NCI-H1092 (cell line): Measurements from ENCODE around the gene RUVBL1.
"Not testable (repeated sequence)": the region's sequence is repeated elsewhere in the genome, so short reads cannot be mapped to it uniquely, and the experiment has no call there.

Experiments used
- DNase-seq: peaks from one replicate; lab custom pipeline; 2025; lab: John Stamatoyannopoulos, UW

RUVBL1 gene

DNA sequence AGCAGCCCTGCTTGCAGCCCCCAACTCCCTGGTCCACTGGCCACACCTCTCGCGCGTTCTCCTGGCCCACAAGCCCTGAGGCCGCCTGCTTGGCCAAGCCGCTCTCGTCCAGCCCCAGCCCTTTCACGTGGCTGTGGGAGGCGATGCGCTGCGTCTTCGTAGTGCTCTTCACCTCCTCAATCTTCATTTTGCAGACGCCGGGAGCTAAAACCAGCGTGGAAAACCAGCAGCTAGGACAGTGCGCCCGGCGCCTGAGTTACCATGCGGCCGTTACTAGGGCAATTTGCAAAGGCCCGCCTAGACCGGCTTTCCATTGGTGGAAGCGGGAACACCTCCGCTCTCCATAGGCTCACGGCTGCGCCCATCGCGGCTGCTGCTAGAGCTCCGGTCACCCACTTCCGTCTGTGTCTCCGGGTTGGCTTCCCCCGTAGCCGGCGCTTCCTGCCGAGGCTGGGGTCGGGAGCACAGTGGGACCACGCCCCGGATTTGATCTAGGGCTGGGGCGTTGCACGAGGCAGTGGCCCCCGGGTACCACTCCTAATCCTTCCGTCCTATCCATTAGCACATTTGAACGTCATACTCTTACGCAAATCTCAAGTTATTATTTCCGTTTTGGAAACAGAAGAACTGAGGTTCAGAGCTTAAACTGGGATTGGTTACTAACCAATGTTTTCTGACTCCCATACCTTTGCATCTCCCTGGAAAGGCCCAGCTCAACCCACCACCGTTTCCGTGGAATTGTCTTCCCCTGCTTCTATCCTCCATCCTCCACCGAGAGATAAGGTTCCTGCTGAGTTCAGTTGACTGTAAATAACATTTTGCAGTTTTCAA is at the start of gene RUVBL1:
Gene RUVBL1 (minus strand): TSS at position 275 of the 831 bp plus-strand sequence. CDS start 88 bp downstream, at position 187.
- DNase-seq, result peak; percentile 98

DNA sequence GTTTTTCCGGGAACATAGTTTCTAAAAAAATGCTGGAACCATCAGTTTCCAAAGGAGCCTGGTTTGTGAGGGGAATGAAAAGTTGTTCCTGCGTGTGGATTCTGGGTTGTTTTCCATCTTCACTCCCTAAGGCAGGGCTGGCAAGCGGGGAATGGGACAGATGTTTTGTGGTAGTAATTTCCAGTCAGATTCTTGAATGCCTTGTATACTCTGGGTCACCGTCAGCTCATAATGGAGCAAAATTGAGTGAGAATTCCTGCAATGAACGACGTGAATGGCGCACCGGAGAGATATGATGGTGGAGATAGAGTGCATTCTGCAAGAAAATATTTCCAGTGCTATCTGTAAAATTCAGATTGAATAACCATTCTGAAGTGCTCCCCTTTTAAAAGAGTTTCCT is 49.6 kb upstream of the RUVBL1 start:
- DNase-seq, result no peak

DNA sequence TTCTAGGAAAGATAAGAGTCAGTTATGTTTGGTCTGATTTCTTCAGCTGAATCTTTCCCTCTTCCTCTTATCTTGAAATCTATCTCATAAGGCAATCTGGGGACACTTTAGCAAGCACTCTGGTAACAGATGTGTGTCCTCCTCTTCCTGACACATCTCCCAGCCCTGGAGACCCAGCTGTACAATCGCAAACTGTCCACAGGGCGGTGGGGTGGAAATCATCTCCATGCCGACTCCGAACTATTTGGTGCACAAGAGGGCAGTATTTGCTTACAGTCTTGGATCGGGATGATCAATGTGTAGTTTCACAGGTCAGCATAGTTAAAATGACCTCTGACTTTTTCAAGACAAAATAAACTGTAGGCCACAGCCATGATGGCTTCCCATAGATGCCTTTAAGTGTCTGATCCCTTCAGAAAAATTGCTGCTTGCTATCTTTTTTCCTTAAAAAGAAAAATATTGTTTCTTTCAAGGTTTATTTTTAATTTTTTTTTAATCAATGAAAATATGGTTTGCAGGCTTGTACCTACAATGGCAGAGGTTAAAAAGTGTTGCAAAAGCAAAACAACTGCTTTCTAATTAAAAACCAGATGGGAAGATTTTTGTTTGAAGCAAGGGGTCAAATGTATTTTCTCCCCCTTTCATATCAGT is 47.4 kb upstream of the RUVBL1 start:
- peak; percentile 54 for DNase-seq

DNA sequence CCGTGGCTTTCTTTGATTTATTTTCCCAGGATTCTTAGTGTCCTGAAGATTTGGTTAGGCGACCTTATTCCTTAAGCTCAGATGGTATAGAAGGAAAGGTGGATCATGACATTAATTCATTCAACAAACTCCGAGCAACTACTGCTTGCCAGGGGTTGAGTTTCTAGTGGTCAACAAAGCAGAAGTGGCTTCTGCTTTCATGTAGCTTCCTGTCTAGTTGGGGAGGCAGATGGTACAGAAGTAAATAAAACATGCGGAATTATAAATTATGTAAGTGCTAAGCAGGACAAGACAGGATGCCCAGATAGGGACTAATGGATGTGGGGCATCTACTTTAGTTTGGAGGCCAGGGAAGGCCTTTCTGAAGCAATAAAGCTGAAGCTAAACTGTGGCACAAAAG is 45.2 kb upstream of the RUVBL1 start:
- DNase-seq, result no peak

DNA sequence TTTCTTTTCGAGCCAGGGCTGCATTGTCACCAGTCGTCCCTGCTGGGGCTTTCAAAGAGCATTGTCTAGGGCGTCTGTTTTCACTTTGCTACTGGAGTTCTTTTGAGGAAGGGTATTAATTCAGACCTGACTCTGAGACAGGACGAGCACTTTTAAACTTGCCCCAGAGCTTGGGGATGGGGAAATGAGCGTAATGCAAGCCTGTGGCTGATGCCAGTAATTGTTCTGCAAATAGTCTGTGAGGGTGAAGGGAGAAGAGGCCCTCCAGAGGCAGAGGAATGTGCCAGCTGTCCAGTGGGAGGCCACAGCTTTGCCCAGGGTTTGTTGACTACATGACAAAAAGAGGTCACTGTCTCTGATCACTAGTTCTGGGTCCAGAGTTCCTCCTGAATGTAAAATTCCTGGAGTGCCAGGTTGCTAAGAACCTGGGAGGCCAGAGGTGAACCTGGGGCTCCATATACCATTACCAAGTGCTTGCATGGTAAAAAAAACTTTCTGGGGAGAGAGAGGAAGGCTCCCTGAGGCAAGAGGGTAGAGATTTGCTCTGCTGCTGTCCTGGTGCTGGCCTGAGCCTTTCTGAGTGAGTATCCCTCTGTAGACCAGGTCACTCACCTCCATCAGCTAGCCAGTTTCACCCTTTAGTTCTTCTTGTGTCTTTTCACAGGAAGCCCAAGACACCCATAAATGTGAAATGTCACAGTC is 44.5 kb upstream of the RUVBL1 start:
- no peak for DNase-seq

DNA sequence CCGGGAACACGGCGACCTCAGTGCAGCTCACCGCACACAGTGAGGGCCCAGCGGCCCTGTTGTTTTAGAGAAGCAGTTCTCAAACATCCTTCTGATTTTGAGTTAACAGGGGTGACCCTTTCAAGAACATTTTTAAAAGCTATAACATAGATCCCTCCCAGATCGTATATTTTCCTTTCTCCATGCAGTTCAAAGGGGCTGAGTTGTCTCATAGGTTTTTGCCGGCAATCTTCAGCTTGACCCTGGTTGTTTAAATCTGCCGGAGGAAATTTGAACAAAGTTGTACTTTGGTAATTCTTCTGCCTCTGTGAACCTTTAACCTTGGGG is 44.0 kb upstream of the RUVBL1 start:
- no peak for DNase-seq

DNA sequence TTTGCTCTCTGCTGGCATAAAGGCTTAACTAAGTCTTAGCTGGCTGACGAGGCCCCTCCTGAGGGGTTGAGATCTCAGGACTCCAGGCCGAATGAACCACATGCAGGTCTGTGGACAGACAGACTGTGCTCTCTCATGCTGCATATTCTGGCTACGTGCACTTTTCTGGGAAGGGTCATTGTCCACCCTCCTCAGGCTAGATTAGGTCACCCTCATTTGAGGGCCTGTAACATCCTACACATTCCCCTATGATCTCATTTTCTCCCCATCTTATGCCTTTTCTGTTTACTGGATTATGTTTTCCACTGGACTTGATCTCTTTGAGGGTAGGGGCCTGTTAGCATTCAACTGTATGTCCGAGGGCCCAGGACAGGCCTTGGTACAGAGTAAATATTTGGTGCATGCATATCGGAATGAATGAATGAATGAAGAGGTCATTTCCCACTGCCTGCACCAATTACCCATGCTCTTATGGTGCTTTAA is 43.4 kb upstream of the RUVBL1 start:
- no peak for DNase-seq

DNA sequence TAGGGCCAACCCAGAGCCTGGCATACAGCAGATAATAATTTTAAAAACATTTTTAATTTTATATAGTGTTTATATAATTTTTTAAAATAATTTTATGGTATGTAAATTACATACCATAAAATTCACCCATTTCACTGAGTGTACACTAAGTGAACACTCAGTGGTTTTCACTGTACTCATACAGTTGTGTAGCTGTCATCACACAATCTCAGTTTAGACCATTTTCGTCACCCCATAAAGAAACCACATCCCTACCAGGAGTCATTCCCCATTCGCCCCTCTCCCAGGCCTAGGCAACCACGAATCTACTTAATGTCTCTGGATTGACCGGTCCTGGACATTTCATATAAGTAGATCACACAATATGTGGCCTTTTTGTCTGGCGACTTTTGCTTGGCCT is 39.8 kb upstream of the RUVBL1 start:
- no peak for DNase-seq

DNA sequence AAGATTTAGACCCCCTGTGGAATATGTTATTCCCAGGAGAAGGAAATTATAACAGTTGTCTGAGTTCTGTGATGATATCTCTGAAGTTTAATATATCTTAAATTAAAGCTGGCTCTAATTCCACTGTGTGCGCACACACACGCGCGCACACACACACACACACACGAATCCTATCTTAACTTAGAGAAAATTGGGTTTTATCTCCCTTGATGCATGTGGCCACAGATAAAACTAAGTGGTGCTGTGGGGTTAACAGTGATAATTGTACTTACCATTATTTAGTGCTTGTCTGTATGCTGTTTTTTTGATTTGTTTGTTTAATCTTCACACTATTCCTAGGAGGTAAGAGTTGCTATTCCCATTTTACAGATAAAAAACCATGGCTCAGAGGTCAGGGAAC is 37.0 kb upstream of the RUVBL1 start:
- DNase-seq, result no peak

DNA sequence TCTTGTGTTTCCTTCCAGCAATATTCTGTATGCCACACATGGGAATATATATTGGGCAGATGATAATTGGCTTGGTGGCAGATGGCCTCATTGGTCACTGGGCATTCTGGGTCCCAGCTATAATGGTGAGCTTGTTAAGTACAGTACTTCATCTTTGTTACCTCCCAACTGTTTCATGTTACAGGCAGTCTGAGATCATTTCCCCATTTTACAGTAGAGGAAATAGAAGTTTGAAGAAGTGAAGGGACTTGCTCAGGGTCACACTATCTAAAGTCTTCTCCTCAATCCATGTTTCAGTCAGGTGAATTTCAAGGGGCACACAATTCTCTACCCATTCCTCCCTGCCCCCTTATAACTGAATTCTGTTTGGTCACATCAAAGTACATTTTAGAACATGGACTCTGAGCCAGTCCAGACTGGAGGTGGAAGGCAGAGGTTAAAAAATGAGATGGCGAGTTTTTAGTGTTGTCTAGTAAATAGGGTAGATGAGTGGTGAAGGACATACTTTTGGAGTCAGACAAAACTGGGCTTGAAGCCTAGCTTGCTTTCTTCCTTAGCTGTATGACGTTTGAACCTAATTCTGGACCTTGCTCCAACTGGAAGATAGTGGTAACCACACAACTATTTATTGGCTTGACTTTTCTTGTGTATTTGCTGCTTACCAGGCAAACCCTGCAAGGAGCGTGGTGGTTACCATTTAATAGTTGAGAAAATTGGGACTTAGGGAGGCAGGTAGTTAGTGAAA is 32.2 kb upstream of the RUVBL1 start:
- no peak for DNase-seq

DNA sequence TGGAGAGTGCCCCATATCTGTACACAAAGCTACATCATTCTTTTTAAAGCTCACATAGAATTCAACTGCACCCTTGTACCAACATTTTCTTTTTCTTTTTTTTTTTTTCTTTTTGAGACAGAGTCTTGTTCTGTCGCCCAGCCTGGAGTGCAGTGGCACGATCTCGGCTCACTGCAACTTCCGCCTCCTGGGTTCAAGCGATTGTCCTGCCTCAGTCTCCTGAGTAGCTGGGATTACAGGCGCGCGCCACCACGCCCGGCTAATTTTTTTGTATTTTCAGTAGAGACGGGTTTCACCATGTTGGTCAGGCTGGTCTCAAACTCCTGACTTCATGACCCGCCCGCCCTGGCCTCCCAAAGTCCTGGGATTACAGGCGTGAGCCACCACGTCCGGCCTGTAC is 30.7 kb upstream of the RUVBL1 start:
- not testable (repeated sequence) for DNase-seq

DNA sequence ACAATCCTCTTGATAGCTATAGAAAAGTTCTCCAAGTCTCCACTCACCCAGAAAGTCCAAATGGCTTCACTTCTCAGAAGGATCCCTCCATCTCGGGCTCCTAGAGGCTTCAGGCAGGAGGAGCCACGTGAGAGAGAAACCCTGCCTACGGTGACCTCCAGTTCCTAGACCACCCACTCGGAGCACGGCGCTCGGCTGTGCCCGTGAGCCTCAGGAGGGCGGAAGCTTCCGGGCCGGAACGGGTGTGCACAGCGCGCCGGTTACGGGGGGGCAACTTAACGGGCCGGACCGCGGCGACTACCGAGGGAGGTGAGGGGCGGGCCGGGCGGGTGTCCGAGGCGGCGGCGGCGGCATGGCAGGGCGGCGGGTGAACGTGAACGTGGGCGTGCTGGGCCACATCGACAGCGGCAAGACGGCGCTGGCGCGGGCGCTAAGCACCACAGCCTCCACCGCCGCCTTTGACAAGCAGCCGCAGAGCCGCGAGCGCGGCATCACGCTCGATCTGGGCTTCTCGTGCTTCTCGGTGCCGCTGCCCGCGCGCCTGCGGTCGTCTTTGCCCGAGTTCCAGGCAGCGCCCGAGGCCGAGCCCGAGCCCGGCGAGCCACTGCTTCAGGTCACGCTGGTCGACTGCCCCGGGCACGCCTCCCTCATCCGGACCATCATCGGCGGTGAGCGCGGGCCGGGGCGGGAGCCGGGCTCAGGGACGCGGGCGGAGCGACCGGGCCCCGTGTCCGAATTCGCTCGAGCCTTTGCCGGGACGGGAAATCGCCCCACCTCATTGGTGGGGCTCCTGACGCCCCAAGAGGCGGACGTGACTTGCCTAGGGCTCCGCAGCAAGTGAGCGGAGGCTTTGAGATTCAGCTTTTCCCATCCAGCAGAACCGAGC is 29.8 kb upstream of the RUVBL1 start, which contains the start of gene EEFSEC:
Gene EEFSEC (plus strand): TSS at position 326 of the 886 bp plus-strand sequence. CDS start 27 bp downstream, at position 353.
- peak; percentile 66 for DNase-seq

DNA sequence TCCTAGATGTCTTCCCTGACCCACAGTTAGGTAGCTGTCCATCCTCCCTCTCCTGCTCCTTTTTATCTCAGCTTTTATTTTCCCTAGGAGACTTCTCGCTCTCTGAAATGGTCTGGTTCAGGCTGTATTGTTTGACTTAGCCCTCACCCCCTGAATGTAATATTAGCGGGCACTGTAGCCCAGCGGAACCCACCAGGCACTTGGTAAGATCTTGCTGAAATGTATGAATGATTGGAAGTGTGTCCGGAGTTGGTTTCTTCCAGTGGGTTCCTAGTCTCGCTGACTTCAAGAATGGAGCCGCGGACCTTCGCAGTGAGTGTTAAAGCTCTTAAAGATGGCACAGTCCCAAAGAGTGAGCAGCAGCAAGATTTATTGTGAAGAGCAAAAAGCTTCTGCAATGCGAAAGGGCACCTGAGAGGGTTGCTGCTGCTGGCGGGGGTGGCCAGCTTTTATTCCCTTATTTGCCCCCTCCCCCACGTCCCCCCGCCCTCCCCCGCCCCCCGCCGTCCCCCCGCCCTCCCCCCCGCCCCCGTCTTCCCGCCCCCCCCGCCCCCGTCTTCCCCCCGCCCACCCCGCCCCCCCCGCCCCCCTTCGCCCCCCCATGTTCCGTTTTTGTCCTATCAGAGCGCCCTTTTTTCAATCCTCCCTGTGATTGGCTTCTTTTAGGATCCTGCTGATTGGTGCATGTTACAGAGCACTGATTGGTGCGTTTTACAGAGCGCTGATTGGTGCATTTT is 29.0 kb upstream of the RUVBL1 start:
- peak; percentile 66 for DNase-seq

DNA sequence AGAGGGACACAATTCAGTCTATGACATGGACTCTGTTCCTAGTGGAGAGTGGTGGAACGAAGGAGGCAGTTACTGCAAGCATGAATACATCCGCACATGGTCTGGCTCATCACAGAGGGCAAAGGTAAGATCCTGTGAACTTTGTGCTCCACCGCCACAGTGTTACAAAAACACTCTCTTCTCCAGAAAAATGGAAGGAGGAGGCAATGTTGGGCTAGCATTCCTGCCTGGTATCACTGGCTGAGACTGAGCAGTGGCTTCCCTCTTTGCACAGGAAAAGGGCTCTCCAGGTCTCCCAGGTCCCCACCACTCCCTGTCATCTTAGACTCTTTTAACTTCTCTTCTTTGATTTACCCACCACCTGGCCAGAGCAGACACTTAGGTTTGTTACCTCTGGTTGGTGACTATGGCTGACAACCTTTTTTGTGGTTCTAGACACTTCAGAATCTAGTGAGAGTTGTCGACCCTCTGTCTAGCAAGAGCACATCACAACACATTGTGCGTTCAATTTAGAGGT is 28.2 kb upstream of the RUVBL1 start:
- no peak for DNase-seq

DNA sequence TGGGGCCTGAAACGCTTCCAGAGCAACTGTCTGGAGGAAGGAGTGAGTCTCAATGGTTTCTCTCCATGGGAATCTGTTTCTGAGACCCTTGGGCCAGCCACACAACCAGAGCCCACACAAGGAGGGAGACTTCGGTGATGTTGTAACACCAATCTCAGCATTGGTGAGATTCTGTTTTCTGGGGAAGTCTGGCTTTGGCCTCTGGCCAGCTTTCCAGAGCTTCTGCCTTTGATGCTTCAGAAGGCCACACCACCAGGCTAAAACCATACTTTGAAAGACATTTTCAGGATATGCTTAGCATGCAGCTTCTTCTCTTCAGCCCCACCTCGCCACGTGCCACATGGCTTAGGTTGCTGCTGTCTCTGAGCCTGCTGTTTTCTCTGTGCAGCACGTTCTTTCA is 26.0 kb upstream of the RUVBL1 start:
- DNase-seq, result no peak

DNA sequence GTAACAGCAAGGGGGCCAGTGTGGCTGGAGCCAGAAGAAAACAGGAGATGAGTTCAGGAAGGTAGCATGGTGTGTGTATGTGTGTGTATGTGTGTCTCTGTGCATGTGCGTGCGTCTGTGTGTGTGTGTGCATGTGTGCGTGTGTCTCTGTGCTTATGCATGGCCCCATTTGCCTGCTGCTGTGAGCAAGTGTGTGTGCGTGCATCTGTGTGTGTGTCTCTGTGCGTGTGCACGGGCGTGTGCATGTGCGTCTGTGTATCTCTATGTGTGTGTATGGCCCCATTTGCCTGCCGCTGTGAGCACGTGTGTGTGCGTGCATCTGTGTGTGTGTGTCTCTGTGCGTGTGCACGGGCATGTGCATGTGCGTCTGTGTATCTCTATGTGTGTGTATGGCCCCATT is 22.6 kb upstream of the RUVBL1 start:
- no peak for DNase-seq

DNA sequence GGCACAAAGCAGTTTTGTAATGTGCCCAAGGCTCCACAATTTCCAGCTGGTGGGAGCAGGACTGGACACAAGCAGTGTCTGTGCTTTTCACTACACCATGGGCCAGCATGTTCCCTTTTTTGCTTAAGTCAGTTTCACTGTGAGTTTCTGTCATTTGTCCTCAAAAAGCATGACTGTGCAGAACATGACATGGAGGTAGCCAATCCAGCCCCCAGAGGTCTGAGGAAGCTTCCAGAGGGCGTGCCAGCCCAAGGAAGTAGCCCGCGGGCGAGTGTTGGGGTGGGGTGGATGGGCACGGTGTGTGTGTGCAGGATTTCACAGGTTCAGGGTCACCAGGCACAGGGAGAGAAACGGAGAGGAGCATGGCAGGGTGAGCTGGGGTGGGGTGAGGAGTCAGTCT is 21.7 kb upstream of the RUVBL1 start:
- no peak for DNase-seq

DNA sequence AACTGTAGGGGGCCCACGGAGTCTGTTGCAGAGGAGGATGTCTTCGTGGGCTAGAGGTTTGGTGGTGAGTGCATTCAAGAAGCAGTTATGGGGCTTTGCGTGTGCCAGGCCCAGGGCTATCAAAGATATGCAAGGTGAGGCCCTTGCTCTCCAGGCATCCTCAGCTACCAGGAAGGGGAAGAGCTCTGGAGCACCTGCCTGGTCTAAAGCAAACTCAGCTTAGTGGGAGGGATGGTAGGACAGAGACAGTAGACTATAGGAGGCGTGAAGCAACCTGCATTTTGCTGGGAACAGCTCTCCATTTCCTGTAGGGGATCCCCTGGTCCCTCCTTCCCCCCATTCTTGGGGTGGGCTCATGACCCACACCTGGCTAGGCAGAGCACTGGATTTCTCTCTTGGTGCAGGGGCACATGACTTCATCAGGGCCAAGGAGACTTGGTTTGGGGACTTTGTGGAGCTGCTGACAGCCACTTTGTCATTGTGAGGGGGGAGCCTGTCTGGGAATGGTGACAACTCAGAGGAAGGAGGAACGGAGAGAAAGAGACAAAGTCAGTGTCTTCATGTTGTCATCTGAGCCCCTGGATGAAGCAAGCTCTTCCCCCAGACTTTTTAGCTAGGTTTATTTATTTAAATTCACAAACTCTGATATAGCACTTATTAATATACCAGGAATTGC is 21.0 kb upstream of the RUVBL1 start:
- no peak for DNase-seq

DNA sequence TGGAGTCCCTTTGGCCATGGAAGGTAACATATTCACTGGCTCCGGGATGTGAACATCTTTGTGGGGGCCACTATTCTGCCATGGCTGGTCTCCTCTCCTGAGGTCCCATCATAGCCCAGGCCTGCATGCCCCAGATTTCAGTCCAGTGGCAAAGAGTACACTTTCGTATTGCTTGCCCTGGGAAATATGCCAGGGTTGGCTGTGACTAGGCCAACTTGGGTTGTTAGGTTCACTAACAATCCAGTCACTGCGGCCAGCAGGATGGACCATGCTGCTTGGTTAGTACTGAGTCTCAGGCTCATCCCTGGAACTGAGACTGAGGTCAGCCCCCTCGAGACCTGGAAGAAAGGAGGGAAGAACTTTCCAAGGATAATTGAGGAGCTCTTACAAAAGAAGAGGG is 19.9 kb upstream of the RUVBL1 start:
- DNase-seq, result no peak
